Measurements from ENCODE around the gene C22orf23.

C22orf23 gene

GRCh38 chr22:37896939-37897338 lies 56.5 kb downstream of the C22orf23 start:
- DNase-seq = no peak

- peak; percentile 59 for DNase-seq
Observed at GRCh38 chr22:37896181-37896592, 57.2 kb downstream of the C22orf23 start.

- no peak for DNase-seq
Observed at GRCh38 chr22:37894939-37895670, 58.3 kb downstream of the C22orf23 start.

GRCh38 chr22:37893583-37893983 lies 59.8 kb downstream of the C22orf23 start:
- no peak for DNase-seq

Data from MV-4-11 (cell line).